HG03342 (cell line): ENCODE results near the gene C19orf12.
A peak's percentile ranks its signal among the peaks of the same experiment; 100 is the strongest.
"Not testable (repeated sequence)": the region's sequence is repeated elsewhere in the genome, so short reads cannot be mapped to it uniquely, and the experiment has no call there.

ENCODE experiments used
- ATAC-seq: cut with Tn5 transposase; IDR thresholded peaks from one replicate; pipeline ENCODE4 v1.9.1; 2021; ENCODE audit warnings: mild to moderate bottlenecking, moderate library complexity; ENCODE audit not compliant: unreplicated experiment

C19orf12 gene

DNA sequence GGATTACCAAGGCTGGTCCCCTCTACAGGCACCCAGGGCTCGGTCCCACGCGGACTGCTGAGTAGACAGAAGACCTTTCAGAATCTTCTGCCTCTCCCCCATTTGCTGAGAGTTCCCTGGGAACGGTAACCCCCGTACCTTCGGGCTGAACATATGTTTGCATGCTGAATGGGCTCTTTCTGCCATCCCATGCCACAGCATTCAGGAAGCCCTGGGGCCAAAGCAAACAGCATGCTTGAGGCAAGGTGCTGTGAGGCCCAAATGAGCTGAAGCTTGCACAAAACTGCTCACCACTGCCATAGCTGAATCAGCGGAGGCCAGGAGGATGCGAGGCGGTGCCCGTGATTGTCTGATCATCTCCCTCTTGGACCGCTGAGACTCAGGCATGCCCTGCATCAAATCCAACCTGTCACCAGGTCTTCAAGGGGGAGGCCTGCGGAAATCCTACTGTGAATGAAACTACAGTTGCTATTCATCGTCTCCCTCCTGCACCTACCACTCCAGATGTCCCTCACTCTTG lies 16.3 kb upstream of the C19orf12 start:
- ATAC-seq = no peak

DNA sequence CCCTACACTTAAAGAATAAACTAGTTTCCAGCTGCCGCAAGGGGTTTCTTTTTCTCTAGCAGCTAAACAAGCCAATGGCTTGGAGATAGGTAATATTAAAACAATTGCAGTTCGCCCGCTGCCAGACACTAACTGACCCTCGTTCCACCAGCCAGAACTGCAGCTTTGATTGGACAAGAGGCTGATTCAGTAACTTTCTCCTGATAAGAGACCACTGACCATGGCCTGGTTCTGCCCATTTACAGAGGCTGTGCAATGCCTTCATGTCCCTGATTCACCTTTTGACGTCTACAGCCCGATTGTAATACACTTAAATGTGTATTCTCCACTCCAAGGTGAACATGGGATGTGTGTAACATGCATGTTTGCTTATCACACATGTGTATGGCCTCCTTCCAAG lies 12.8 kb upstream of the C19orf12 start:
- no peak for ATAC-seq

DNA sequence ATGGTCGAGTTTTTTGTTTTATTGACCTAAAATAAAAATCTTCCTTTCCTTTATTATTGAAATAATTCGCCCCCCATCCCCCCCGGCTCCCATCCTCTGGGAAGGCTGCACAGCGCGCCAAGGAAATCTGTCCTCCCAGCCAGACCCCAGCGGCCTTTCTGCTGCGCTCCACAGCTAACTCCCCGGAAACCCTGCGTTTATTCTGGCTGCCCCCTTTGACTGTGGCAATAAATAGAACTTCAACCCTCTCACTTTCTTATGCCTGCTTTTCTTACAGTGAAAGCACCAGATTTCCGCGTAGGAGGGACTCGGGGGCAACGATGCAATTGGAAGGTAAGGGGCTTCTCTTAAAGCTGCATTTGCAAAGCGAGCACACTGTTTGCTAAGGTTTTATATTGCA lies 9.7 kb upstream of the C19orf12 start:
- ATAC-seq = no peak

DNA sequence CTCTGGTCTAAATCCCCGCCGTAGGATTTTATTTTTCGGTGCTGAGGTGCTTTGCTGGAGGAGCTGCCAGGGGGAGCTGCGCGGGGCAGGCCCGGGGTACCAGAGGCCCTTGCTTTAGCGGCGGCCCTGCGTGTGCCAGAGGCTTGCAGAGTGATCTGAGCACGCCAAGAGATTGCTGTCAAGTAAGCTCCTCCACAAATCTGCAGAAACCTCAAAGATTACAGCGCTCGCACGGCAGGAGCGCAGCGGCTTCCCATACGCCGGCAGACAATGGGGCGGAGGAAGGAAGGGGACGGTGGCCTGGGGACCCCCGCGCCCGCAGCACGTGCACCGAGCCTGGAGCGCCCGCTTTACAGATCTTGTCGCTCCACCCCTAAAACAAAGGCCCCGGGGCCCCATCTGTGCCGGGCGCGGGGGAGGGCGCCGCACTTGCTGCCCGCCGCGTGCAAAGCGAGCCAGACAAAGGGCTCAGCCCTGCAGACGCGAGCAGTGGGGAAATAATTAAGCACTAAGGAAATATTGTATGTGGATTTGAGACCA lies 9.1 kb upstream of the C19orf12 start:
- no peak for ATAC-seq

DNA sequence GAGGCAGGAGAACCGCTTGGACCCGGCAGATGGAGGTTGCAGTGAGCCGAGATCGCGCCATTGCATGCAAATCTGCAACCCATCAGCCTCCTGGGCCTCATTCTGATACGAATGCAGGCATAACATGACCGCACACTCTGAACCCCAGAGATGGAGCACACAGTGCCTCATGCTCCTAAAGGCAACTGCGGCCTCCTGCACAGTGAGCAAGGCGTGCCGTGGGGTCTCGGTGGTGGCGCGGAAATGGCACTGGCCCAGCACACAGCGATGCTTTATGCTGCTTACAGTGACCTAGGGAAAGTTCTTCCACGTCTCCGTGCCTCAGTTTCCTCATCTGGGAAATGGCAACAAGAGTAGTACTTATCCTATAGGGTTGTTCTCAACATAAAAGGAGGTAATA lies 2.0 kb upstream of the C19orf12 start:
- ATAC-seq = no peak

DNA sequence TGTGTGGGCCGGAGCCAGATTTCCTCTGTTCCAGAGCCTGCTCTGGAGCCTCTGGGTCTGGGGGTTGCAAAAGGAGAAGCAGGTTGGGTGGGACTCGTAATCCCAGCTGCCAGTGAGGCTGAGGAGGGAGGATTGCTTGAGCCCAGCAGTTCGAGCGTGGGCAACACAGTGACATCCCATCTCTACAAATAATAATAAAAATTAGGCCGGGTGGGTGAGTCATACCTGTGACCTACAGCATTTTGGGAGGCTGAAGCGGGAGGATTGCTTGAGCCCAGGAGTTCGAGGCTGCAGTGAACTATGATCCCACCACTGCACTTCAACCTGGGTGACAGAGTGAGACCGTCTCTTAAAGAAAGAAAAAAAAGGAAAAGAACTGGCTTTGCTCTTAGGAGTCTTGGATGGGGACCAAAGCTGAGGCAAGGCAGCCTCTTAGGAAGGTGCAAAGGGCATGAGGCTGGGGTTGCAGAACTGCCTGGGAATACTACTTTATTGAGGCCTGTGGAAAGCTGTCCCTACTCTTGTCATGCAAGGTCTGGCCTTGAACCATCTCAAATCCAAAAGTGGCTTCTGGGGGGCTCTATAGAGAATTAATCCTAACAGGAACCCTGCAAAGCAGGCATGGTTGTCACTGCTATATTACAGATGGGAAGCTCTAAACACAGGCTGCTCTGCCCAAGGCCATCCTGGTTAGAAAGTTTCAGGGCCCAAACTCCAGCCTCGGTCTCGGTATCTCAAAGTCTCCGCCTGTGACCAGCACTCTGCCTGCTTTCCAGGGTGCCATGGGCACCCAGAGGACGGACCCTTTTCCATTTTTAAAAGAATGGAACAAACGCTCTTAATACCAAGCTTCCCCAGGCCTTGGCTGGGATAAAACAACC lies 880 bp upstream of the C19orf12 start:
- peak; percentile 15 for ATAC-seq

DNA sequence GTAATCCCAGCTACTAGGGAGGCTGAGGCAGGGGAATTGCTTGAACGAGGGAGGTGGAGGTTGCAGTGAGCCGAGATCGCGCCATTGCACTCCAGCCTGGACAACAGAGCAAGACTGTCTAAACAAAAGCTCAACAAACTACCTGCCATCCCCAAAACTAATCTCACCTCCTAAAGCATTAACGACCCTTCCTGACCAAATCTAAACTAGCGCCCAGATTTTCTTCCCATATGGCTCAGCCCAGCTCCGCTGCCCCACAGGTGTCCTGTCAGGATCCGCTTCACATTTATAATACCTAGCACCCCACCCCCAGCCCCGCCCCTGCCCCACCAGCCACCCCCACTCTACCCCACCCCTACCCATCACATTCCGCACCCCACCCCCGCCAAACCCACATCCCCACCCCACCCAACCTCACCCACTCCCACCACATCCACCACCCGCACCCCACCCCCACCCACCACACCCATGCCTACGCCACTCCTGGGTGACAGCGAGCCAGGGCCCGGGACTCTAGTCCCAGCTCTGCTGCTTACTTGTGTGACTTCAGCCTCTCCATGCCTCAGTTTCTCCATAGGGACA lies 599 bp downstream of the C19orf12 start:
- peak; percentile 14 for ATAC-seq

DNA sequence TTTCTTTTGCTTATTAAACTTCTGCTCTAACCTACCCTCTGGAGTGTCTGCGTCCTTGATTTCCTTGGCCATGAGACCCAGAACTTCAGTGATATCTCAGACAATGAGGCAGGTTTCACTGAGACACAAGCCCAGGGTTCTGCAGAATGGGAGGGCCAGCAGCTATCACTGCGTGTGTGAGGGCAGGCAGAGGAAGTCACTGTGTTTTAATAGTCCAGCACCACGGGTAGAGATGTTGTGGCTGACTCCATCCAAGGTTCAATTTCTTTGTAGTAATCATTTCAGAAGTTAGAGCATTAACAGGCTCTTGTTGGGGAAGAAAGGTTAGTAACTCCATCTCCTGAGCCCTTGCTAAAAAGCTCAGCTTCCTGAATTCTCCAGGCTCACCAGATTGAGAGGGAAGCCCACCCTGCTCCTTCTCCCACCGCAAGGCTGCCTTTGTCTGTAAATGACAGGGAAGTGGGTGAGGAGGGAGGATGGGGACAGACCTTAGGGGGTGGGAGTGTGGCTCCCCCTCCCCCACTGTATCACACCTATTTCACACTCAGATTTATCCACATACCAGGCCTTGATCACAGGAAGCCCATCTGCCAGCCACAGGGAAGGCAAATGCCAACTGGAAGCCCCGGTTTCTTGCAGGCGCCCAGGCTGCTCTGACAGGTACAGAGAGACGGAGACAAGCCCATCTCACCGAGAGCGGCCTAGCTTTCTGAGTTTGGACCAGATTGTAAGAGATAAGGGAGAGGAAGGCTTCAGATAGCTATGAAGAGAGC lies 2.1 kb downstream of the C19orf12 start:
- ATAC-seq = no peak

DNA sequence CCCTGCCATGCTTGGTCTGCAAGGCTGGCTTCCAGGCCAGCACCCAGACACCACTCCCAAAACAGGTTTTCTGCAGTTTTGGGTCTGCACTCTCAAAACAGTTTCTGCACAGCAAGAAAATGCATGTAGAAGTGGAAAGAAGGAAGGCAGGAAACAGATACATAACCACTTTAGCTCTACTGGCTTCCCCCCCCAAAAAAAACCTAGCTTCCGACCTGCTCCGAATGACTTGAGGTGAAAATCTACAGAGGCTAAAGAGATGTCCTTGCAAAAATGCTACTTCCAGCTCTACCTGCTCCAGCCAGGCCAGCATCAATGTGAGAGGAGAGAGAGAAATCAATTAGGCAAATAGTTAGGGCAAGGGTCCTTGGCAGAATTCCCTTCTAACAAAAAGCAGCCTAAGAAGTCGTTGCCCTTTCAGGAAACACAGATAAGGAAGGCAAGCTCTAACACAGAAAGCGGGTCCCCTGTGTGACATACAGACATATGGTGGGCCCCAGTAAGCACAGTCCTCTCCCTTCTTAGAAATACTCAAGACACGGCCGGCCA lies 3.4 kb downstream of the C19orf12 start:
- ATAC-seq = no peak

DNA sequence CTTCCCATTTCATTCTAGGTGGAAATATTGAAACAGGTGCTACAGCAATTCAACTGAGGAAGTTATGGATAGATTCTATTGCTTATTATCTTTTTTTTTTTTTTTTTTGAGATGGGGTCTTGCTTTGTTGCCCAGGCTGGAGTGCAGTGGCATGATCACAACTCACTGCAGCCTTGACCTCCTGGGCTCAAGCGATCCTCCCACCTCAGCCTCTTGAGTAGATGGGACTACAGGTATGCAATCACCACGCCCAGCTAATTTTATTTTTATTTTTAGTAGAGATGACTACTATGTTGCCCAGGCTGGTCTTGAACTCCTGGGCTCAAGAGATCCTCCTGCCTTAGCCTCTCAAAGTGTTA lies 5.6 kb downstream of the C19orf12 start:
- not testable (repeated sequence) for ATAC-seq

DNA sequence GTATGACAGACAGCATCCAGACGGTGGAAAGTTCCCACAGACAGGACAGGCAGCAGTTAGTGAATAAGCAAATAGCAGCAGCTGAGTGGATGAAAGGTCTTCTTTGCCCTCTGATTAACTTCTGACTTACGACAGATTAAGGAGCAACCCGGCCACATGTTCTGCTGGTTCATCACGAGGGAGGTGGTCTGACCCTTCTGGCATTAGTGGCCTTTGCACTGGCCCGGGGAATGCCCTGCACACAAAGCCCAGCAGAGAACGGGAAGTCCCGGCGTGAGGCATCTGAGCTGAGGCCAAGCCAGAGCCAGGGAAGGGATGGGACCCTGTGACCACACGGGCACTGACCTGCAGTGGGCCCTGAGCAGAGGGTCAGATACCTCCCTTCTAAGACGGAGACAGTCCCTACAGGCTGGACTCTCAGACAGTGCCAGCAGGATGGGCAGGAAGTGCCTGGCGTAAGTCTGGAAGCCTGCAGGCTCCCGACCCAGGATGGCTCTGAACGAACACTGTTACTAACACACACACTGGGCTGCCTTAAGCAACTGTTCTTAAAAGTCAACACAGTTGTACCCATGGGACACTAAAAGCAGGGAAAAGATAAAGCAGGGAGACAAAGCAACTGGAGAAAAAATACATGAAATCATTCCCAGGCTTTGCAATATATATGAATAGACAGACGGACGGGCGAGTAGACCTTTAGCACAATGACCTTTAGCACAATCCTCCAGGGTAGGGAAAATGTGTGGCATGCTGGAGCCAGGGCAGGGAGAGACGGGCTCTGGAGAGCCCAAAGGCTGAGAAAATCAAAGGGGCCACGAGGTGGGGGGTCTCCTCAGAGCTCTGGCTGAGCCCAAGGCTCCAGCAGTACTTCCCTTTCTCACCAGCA lies 6.3 kb downstream of the C19orf12 start:
- ATAC-seq = no peak

DNA sequence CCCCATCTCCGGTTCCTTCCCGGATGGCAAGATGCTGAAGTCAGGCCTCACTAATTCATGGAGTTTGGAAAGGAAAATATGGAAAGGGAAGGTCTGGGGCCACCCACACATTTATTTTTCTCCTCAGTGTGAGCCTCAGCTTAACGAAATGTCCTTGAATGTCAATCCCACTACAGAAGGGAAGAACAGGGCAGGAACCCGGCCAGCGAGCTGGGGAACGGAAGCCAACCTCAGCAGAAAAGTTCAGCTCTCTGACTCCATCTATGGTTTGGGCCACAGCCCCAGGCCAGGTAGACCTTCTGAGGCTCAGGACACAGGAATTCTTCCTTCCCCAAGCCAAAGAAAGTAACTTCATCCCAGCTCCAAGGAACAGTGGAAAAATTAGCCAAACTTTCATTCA lies 8.4 kb downstream of the C19orf12 start:
- ATAC-seq = no peak

DNA sequence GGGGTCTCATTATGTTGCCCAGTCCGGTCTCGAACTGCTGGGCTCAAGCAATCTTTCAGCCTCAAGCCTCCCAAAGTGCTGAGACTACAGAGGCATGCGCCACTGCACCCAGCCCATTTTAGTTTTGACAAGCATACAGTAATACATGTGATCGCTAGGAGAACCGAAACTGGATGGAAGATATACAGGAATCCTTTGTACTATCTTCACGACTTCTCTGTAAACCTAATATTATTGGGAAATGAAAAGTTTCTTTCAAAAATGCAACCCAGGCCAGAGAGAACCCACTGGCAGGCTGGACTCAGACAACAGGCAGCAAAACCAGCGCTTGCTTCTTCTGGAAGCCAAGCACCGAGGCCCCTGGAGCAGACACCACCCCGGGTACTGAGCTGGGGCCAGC lies 9.4 kb downstream of the C19orf12 start:
- ATAC-seq = no peak

DNA sequence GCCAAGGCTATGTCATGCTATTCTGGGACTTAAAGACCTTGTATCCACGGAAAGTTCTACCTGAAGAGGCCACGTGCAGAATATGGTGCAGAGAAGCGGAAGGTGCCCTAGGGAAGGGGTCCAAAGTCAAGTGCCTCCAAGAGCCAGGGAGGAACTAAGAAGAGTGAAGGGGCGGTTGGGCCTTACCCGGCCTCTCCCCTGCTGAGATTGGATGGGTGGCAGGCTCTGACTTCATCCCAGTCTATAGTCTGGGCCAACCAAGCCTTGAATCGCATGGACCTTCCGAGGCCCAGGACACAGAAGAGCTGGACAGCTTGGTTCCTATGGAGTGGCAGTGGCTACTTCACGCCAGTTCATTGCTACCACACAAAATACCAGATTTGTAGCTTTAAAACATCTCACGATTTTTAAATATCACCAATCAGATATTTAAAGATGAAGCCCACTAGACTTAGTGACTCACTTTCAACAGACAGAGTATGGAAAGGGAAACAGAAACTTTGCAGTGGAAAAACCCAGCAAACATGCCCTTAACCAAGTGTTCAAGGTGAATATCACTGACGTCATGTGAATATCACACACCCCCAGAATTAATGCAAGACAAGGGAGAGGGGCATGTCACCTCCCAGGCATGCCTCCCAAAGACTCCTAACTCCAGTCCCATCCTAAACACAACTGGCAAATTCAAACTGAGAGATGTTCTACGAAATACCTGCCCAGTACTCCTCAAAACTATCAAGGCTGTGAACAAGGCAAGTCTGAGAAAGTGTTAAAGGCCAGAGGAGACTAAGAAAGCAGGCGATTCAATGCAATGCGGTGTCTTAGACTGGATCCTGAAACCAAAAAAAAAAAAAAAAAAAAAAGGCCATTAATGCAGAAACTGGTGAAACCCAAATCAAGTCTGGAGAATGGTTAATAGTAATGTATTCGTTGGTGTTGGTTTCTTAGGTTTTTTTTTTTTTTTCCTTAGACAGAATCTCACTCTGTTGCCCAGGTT lies 10.2 kb downstream of the C19orf12 start:
- no peak for ATAC-seq

DNA sequence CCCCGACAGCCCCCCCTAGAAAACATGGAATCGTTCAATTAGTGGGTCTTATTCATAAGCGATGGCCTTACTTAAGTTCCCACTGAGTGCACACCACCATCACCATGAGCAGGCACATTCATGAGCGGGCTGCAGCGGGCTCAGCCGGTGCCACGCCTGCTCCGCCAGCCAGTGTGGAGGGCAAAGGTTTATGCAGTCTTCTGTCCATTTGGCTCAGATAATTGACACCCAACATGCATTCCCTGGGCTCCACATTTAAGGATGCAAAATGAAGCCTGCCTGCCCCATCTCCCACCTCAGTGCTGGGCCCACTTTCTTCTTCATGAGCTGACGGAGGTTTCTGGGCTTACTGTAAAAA lies 12.1 kb downstream of the C19orf12 start:
- no peak for ATAC-seq

DNA sequence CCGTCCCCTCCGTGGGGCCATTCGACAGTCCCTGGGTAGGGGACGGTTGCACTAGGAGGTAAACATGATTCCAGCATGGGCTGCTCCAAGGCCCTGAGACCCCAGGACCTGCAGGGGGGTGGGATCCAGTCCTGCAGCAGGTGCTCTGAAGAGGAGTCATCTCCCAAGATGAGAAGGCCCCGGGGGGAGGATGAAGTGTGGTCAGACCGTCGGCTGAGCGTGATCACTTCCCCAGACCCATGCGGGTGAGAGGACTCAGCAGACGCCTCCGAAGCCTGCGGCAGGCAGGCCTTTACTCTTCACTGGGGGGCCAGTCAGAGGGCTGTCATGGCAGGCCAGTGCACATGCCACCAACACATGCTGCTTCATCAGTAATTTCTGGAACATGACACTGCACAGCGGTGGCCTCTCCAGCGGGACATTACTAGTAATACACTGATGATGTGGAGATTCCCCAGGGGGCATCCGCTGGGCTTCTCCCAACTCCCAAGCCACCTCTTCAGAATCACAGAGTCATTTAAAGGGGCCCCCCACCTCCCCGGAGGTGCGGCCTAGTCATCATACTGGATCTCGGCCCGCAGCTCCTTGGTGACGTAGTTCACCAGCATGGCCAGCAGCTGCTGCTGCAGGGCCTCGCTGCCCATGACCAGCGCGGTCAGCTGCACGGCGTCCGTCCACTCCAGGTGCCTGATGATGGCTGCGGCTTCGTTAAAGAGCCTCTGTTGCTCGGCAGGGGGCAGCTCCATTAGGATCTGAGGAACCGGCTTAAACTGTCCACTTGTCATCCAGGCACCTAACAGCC lies 12.7 kb downstream of the C19orf12 start:
- no peak for ATAC-seq

DNA sequence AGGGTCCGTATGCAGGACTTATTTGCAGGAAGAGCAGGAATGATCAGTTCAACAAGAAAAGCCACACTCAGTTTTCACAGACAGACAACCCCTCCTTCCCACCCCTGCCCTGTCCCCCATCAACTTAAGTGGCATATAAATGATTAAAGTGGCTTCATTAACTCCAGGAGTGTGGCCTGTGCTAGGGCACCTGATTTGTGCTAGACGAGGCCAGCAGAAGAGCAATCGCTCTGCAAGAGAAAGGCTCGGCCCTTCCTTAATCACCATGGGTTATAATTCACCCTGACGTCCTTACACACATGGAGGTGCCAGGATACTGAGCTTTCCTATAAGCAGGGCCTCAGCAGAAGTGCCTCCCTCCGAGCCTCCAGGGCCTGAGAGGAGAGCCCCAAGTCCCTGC lies 14.6 kb downstream of the C19orf12 start:
- ATAC-seq = no peak

DNA sequence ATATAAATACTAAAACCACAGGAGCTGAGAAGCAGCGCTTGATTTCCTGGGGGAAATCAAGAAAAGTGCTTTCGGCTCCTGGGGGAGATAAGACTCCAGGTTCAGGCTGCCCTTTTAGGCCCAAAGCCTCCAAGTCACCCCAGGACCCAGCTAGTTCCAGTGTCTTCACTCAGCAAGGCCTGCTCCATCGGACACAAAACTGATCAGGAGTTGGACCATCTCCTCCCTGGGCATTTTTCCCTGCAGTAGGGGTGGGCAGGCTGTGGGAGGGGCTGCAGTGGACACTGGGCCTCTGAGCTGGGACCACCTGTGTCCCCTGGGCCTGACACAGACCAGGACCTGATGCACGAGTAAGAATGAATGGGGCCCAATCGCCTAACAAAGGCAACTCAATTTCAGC lies 15.2 kb downstream of the C19orf12 start:
- ATAC-seq = no peak
